Measurements from ENCODE around the gene ZNF462.

- TF ChIP-seq POLR2AphosphoS5 (IDR thresholded peaks at IDR 0.05): no peak
- TF ChIP-seq, protein P1, sequence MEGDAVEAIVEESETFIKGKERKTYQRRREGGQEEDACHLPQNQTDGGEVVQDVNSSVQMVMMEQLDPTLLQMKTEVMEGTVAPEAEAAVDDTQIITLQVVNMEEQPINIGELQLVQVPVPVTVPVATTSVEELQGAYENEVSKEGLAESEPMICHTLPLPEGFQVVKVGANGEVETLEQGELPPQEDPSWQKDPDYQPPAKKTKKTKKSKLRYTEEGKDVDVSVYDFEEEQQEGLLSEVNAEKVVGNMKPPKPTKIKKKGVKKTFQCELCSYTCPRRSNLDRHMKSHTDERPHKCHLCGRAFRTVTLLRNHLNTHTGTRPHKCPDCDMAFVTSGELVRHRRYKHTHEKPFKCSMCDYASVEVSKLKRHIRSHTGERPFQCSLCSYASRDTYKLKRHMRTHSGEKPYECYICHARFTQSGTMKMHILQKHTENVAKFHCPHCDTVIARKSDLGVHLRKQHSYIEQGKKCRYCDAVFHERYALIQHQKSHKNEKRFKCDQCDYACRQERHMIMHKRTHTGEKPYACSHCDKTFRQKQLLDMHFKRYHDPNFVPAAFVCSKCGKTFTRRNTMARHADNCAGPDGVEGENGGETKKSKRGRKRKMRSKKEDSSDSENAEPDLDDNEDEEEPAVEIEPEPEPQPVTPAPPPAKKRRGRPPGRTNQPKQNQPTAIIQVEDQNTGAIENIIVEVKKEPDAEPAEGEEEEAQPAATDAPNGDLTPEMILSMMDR (IDR thresholded peaks at IDR 0.05): no peak
Measured at GRCh38 chr9:106934442-106935238, 71.7 kb downstream of the ZNF462 start.
